Metanephros (tissue), 2 donors: ENCODE data around the gene MS4A4E. TPM values are rescaled to one million over a fixed set of nuclear protein-coding genes. Genes with fewer than 3 reads are reported as not detected.

ENCODE experiments used
- small RNA-seq: library from RNA; depleted of rRNA; stranded (forward); fragments of <200 nt; gene quantifications from one replicate; pipeline ENCODE3, GENCODE V24; 2014; ENCODE audit warnings: low replicate concordance
- total RNA-seq: library from RNA; depleted of rRNA; stranded (reverse); fragments of >200 nt; gene quantifications from one replicate; pipeline ENCODE4 v1.2.3, GENCODE V29; 2014

Gene MS4A4E
- 1.3 TPM for total RNA-seq

GRCh38 chr11:60242740-60243239, at the start of gene MS4A4E:
MS4A4E (minus strand) TSS chr11:60243137; CDS start chr11:60230055, 13,082 bp downstream.

GRCh38 chr11:60280412-60280811, 37.5 kb upstream of the MS4A4E start, which contains the start of gene MS4A4A:
MS4A4A (plus strand) TSS chr11:60280666; CDS start chr11:60280676, 10 bp downstream.

GRCh38 chr11:60182541-60183330, 60.2 kb downstream of the MS4A4E start, which contains the start of gene MS4A6A:
MS4A6A (minus strand) TSS chr11:60183083; CDS start chr11:60181727, 1,356 bp downstream.

Small RNA genes within 50 kb of the gene (small RNA-seq; reads per million reads assigned to genes)
- 0.12 reads per million for gene MIR6503

Other genes starting within 250 kb of the MS4A4E start
- gene OOSP4B, start 226.0 kb downstream of the MS4A4E start, total RNA-seq, result not detected
- not detected for gene OOSP2, start 202.7 kb downstream of the MS4A4E start, total RNA-seq
- 8.8 TPM for gene MS4A3, start 186.5 kb downstream of the MS4A4E start, total RNA-seq
- gene MS4A2, start 154.5 kb downstream of the MS4A4E start, total RNA-seq, result 0.47 TPM
- 50.2 TPM for gene MS4A6A, start 60.1 kb downstream of the MS4A4E start, total RNA-seq
- gene MS4A4A, start 37.5 kb upstream of the MS4A4E start, total RNA-seq, result 7.9 TPM
- gene MS4A6E, start 84.1 kb upstream of the MS4A4E start, total RNA-seq, result not detected
- 13.0 TPM for gene MS4A7, start 135.4 kb upstream of the MS4A4E start, total RNA-seq
- gene MS4A14, start 153.3 kb upstream of the MS4A4E start, total RNA-seq, result not detected
- gene MS4A5, start 186.4 kb upstream of the MS4A4E start, total RNA-seq, result not detected
- gene MS4A1, start 212.7 kb upstream of the MS4A4E start, total RNA-seq, result 1.3 TPM
- gene MS4A12, start 249.6 kb upstream of the MS4A4E start, total RNA-seq, result not detected